Kidney (tissue), 14 donors: ENCODE results near the gene PLPP3. TPM values are rescaled to one million over a fixed set of nuclear protein-coding genes. Genes with fewer than 3 reads are reported as not detected.
A peak's percentile ranks its signal among the peaks of the same experiment; 100 is the strongest.

Source experiments
- DNase-seq, 5 donors: peaks; one replicate each; pipeline ENCODE4 v3.0.0-alpha.2; 2013 to 2020
- FAIRE-seq: peaks from 2 replicates; lab custom pipeline; 2012; peaks lifted over from hg19 to GRCh38; lab: Jason Lieb, UNC
- H3K27ac ChIP-seq, 2 donors: one replicate each; pipeline ENCODE4 v1.7.0; 2013; ENCODE audit warnings: low read depth in 2 of 2, low read length in 2 of 2, inconsistent platforms in 1 of 2
- H3K27me3 ChIP-seq: one replicate; pipeline ENCODE4 v1.7.1; 2013; ENCODE audit warnings: low read length, inconsistent platforms; ENCODE audit not compliant: control insufficient read depth, insufficient read depth
- H3K36me3 ChIP-seq, 3 donors: one replicate each; pipeline versions ENCODE4 v1.7.0 to v1.7.1; 2013; ENCODE audit warnings: low read length in 3 of 3, control low read depth in 1 of 3, inconsistent platforms in 1 of 3; ENCODE audit not compliant: insufficient read depth in 3 of 3, control insufficient read depth in 2 of 3
- H3K4me1 ChIP-seq, 3 donors: one replicate each; pipeline versions ENCODE4 v1.7.0 to v1.7.1; 2013; ENCODE audit warnings: low read length in 3 of 3, inconsistent platforms in 1 of 3, low read depth in 1 of 3; ENCODE audit not compliant: control insufficient read depth in 2 of 3, insufficient read depth in 2 of 3
- H3K4me3 ChIP-seq, 3 donors: one replicate each; pipeline versions ENCODE4 v1.7.0 to v1.8.1; 2013; ENCODE audit warnings: low read length in 3 of 3, control low read depth in 1 of 3, inconsistent platforms in 1 of 3
- H3K9ac ChIP-seq, 3 donors: one replicate each; pipeline versions ENCODE4 v1.7.0 to v1.7.1; 2013; ENCODE audit warnings: low read length in 3 of 3, control low read depth in 1 of 3, inconsistent platforms in 1 of 3
- H3K9me3 ChIP-seq, 3 donors: one replicate each; pipeline versions ENCODE4 v1.7.0 to v1.7.1; 2013; ENCODE audit warnings: low read length in 3 of 3, control low read depth in 1 of 3, inconsistent platforms in 1 of 3; ENCODE audit not compliant: control insufficient read depth in 2 of 3, insufficient read depth in 1 of 3
- intact Hi-C: fragments of 100-400 bp; cut with DNase I; formaldehyde crosslinking; loops from one replicate; pipeline ENCODE4 v1.11.1; 2022
- polyA plus RNA-seq: library from polyadenylated mRNA; stranded (reverse); fragments of 350-450 nt; fragmentation: Illumina TruSeq; extraction: RNeasy Lipid Tissue Mini Kit (QIAGEN cat#74804); gene quantifications from one replicate; pipeline ENCODE4 v1.2.3, GENCODE V29; 2014; ENCODE audit warnings: low read depth, low replicate concordance; ENCODE audit not compliant: insufficient read depth
- total RNA-seq: library from RNA; stranded (reverse); fragmentation: NEBNext Ultra II Directional; extraction: Animal tissue kit (Norgen Biotek cat#: 25700); gene quantifications from one replicate; pipeline ENCODE4 v1.2.1, GENCODE V29; 2021
- TF ChIP-seq, protein P1 (sequence below): IDR thresholded peaks from 3 replicates; pipeline ENCODE4 v1.5.1; 2012; ENCODE audit warnings: mild to moderate bottlenecking, moderate library complexity, borderline replicate concordance; ENCODE audit not compliant: insufficient read depth; ENCODE audit errors: extremely low read depth
- donor health status: control.
- donor health status: control.
- donor health status: control.
- donor health status: control.
- donor health status: control.
- donor health status: DM: yes; HTN: yes; CAD: no.
- donor health status: Normal renal cell carcinoma (clear cell type).

Gene PLPP3
- total and polyA plus RNA-seq, 2 donors from 2014 or later, result 100 to 107 TPM

DNA sequence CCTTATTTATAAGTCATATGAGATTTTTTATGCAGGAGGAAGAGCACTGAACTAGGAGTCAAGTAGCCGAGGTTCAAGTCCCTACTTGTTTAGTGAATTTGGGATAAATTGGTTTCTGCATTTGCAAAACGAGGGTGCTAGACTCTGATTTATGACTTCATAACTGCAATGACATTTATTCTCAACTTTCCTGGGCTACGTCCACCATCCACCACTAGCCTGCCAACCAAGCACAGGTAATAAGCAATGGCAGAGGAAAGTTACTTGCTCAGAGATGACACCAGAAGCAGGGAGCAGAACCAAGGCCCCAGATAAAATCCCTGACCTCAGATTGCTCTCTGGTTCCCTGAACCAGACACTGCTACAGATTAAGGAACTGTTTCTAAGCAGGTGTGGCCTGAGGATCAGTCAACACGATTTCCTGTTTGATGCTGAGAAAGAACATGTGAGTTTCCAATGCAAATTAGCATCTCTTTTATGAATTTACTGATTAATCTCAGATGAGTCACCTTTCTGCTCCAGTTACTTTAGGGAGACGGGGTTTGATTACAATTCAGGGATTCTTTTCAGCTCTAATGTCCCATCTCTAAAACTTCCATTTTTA lies 52.7 kb downstream of the PLPP3 start:
- intact Hi-C loops, result no loop called here
- no peak for FAIRE-seq
- peak overlapping the region; percentile 71 to 90 for H3K27ac ChIP-seq

DNA sequence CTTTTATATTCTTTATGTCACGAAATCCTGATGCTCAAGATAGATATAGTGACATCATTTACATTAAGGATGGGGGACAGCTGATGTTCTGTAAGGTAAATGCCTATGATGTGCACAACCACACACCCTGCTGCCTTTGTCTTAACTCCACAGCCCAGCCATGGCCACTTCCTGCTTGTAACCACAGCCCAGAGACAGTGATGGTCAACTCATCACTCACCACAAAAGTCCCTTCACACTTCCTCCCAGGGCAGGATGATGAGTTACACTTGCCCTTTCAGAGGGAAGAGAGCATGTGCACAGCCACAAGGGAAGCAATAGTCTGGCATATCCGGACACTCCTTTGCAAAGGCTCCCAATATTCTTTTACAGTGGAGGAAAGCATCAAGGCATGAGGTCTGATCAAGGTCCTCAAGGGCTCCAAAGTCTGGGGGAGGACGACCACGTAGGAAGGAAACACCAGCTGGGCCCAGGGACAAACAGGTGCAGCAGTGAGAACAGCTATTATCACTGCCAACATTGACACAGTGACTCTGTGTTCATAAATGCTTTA lies 53.8 kb downstream of the PLPP3 start:
- peaks cover 15 to 57% (median 43%) of the 10 kb centered on the region in 3 donors for H3K4me1 ChIP-seq
- H3K27ac ChIP-seq, result peak overlapping the region in 1 of 2 donors; percentile 71
- intact Hi-C loops, result no loop called here
- H3K27me3 ChIP-seq, result no peaks in the 10 kb centered on the region
- no peak for DNase-seq
- peaks cover 3 to 32% (median 21%) of the 10 kb centered on the region in 3 donors for H3K36me3 ChIP-seq
- H3K9ac ChIP-seq, result no peak overlapping the region
- no peak overlapping the region for H3K4me3 ChIP-seq
- no peak for FAIRE-seq
- H3K9me3 ChIP-seq, result no peaks in the 10 kb centered on the region
- TF ChIP-seq, protein P1, sequence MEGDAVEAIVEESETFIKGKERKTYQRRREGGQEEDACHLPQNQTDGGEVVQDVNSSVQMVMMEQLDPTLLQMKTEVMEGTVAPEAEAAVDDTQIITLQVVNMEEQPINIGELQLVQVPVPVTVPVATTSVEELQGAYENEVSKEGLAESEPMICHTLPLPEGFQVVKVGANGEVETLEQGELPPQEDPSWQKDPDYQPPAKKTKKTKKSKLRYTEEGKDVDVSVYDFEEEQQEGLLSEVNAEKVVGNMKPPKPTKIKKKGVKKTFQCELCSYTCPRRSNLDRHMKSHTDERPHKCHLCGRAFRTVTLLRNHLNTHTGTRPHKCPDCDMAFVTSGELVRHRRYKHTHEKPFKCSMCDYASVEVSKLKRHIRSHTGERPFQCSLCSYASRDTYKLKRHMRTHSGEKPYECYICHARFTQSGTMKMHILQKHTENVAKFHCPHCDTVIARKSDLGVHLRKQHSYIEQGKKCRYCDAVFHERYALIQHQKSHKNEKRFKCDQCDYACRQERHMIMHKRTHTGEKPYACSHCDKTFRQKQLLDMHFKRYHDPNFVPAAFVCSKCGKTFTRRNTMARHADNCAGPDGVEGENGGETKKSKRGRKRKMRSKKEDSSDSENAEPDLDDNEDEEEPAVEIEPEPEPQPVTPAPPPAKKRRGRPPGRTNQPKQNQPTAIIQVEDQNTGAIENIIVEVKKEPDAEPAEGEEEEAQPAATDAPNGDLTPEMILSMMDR, result no peak

More for the DNA sequence above, 52.7 kb downstream of the PLPP3 start:
- Histone ChIP-seq H3K9ac (no peak overlapping the region), H3K4me3 (no peak overlapping the region), H3K36me3 (peaks cover 3 to 30% (median 21%) of the 10 kb centered on the region in 3 donors), H3K27me3 (no peaks in the 10 kb centered on the region), H3K4me1 (peaks cover 15 to 64% (median 43%) of the 10 kb centered on the region in 3 donors), H3K9me3 (no peaks in the 10 kb centered on the region)
- TF ChIP-seq, protein P1, result no peak
- peak in 1 of 5 donors; percentile 20 for DNase-seq

DNA sequence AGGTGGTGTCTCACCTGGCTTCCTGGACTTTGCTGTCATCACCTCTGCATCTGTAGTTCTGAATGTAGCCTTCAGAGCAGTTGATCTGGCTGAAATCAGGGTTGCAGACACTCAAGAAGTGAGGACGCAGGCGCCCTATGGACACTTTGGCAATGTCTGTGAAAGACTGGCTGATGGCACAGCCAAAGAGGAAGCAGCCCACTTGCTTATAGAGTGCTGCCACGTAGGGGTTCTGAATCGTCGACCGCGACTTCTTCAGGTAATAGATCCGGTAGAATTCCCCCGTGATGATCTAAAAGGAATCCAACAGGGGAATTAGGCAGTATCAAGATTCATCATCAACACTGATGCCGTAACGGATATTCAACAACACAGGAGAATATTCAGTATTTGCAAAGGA lies 55.1 kb downstream of the PLPP3 start:
- H3K4me3 ChIP-seq, result no peak overlapping the region
- H3K4me1 ChIP-seq, result peaks cover 15 to 51% (median 35%) of the 10 kb centered on the region in 3 donors
- FAIRE-seq, result no peak
- TF ChIP-seq, protein P1, result no peak
- no peak overlapping the region for H3K9ac ChIP-seq
- H3K27me3 ChIP-seq, result no peaks in the 10 kb centered on the region
- intact Hi-C loops, result no loop called here
- H3K9me3 ChIP-seq, result no peaks in the 10 kb centered on the region
- no peak overlapping the region for H3K27ac ChIP-seq
- peaks cover 3 to 43% (median 21%) of the 10 kb centered on the region in 3 donors for H3K36me3 ChIP-seq
- DNase-seq, result no peak
